H1 (cell line): ENCODE data around the gene SMCHD1. TPM values are rescaled to one million over a fixed set of nuclear protein-coding genes. Genes with fewer than 3 reads are reported as not detected.

Source experiments
- CTCF ChIA-PET: fragments of 300-600 bp; sonication (Branson Sonifier 250); formaldehyde crosslinking; loops from one replicate; lab custom pipeline; 2021; ENCODE audit not compliant: partially characterized antibody; lab: Charles Lee
- POLR2A ChIA-PET: fragments of 300-600 bp; sonication (Branson Sonifier 250); formaldehyde crosslinking; loops from one replicate; lab custom pipeline; 2021; ENCODE audit warnings: inconsistent platforms; ENCODE audit not compliant: partially characterized antibody; lab: Charles Lee
- DNase-seq, 2 experiments: peaks; one replicate each; pipeline versions ENCODE4 v3.0.0 to v3.0.0-alpha.2; 2010 to 2022; ENCODE audit warnings: low spot score in 2 of 2, low read depth in 1 of 2, mixed read lengths in 1 of 2
- FAIRE-seq: peaks from 2 replicates; lab custom pipeline; 2011; peaks lifted over from hg19 to GRCh38; lab: Jason Lieb, UNC
- H2AFZ ChIP-seq: 2 replicates; pipeline ENCODE4 v1.8.1; 2012; ENCODE audit warnings: low read length, inconsistent platforms
- H2AK5ac ChIP-seq: 2 replicates; pipeline ENCODE4 v1.6.1; 2013; ENCODE audit warnings: low read depth, low read length
- H2BK120ac ChIP-seq: replicated peaks from 2 replicates; pipeline ENCODE3; 2013; ENCODE audit warnings: low read depth, low read length, inconsistent platforms
- H2BK12ac ChIP-seq: 2 replicates; pipeline ENCODE4 v1.6.1; 2013; ENCODE audit warnings: low read depth, low read length
- H2BK15ac ChIP-seq: 2 replicates; pipeline ENCODE4 v1.6.1; 2013; ENCODE audit warnings: low read length
- H2BK20ac ChIP-seq: 2 replicates; pipeline ENCODE4 v1.6.1; 2013; ENCODE audit warnings: low read length
- H2BK5ac ChIP-seq: 2 replicates; pipeline ENCODE4 v1.6.1; 2013; ENCODE audit warnings: low read depth, low read length
- H3K14ac ChIP-seq: 2 replicates; pipeline ENCODE4 v1.6.1; 2013; ENCODE audit warnings: inconsistent platforms; ENCODE audit not compliant: insufficient read length
- H3K18ac ChIP-seq: 2 replicates; pipeline ENCODE4 v1.6.1; 2013; ENCODE audit warnings: low read length; ENCODE audit errors: extremely low read depth
- H3K23ac ChIP-seq: 2 replicates; pipeline ENCODE4 v1.6.1; 2013; ENCODE audit warnings: inconsistent platforms; ENCODE audit not compliant: insufficient read length
- H3K23me2 ChIP-seq: 2 replicates; pipeline ENCODE4 v1.6.1; 2013; ENCODE audit warnings: low read depth, low read length
- H3K27ac ChIP-seq: 2 replicates; pipeline ENCODE4 v1.6.1; 2011; ENCODE audit warnings: low read depth, low read length, inconsistent platforms
- H3K27me3 ChIP-seq, 4 experiments: replicated peaks in 1 of 4; 1 replicate in 1 of 4; 2 replicates in 3 of 4; pipeline versions ENCODE4 v1.6.1 to v1.8.1; 2011 to 2013; ENCODE audit warnings: low read length in 3 of 4, mild to moderate bottlenecking in 3 of 4, inconsistent platforms in 2 of 4, mixed read lengths in 2 of 4, moderate library complexity in 1 of 4; ENCODE audit not compliant: control insufficient read depth in 3 of 4, insufficient read depth in 3 of 4; ENCODE audit errors: extremely low read depth in 1 of 4
- H3K36me3 ChIP-seq, 4 experiments: 2 replicates each; pipeline versions ENCODE4 v1.6.1 to v1.8.1; 2011 to 2013; ENCODE audit warnings: mild to moderate bottlenecking in 4 of 4, low read length in 3 of 4, moderate library complexity in 2 of 4, control low read depth in 1 of 4, inconsistent platforms in 1 of 4; ENCODE audit not compliant: insufficient read depth in 4 of 4, control insufficient read depth in 2 of 4
- H3K4ac ChIP-seq: replicated peaks from 2 replicates; pipeline ENCODE3; 2013; ENCODE audit warnings: low read length, low read depth, mixed read lengths, inconsistent platforms; ENCODE audit not compliant: insufficient read length
- H3K4me1 ChIP-seq, 4 experiments: replicated peaks in 1 of 4; 1 replicate in 1 of 4; 2 replicates in 3 of 4; pipeline versions ENCODE4 v1.6.1 to v1.8.1; 2011 to 2013; ENCODE audit warnings: low read length in 3 of 4, inconsistent platforms in 2 of 4, mixed read lengths in 1 of 4; ENCODE audit not compliant: insufficient read depth in 4 of 4, control insufficient read depth in 3 of 4
- H3K4me2 ChIP-seq, 2 experiments: 2 replicates each; pipeline versions ENCODE4 v1.6.1 to v1.8.1; 2011 to 2013; ENCODE audit warnings: low read depth in 2 of 2, low read length in 2 of 2, control low read depth in 1 of 2, inconsistent platforms in 1 of 2, mild to moderate bottlenecking in 1 of 2; ENCODE audit not compliant: insufficient read depth in 1 of 2
- H3K4me3 ChIP-seq, 4 experiments: fragments of 200-600, 300-600 bp in 1 of 4; sonication (generic), shearing (Covaris generic), sonication (Bioruptor Twin) in 1 of 4; 2 replicates each; pipeline versions ENCODE4 v1.5.1 to v1.8.1; 2011 to 2016; ENCODE audit warnings: low read length in 4 of 4, low read depth in 3 of 4, control low read depth in 2 of 4, inconsistent platforms in 2 of 4, mild to moderate bottlenecking in 2 of 4, mixed read lengths in 1 of 4, moderate library complexity in 1 of 4; ENCODE audit not compliant: insufficient read depth in 2 of 4; ENCODE audit errors: extremely low read depth in 1 of 4
- H3K56ac ChIP-seq: replicated peaks from 2 replicates; pipeline ENCODE3; 2013; ENCODE audit warnings: low read depth, mild to moderate bottlenecking, mixed read lengths, low read length, inconsistent platforms; ENCODE audit not compliant: insufficient read length
- H3K79me1 ChIP-seq: 2 replicates; pipeline ENCODE4 v1.6.1; 2013; ENCODE audit warnings: low read depth, low read length, control low read depth
- H3K79me2 ChIP-seq, 2 experiments: 2 replicates each; pipeline versions ENCODE4 v1.6.1 to v1.8.1; 2012 to 2013; ENCODE audit warnings: low read length in 2 of 2, mild to moderate bottlenecking in 2 of 2, inconsistent platforms in 1 of 2; ENCODE audit not compliant: insufficient read depth in 2 of 2, control insufficient read depth in 1 of 2
- H3K9ac ChIP-seq, 4 experiments: replicated peaks in 1 of 4; 1 replicate in 1 of 4; 2 replicates in 3 of 4; pipeline versions ENCODE4 v1.6.1 to v1.8.1; 2011 to 2013; ENCODE audit warnings: low read depth in 3 of 4, low read length in 3 of 4, control low read depth in 2 of 4, mild to moderate bottlenecking in 2 of 4, moderate library complexity in 2 of 4, inconsistent platforms in 1 of 4; ENCODE audit errors: extremely low read depth in 1 of 4
- H3K9me3 ChIP-seq, 2 experiments: 2 replicates each; pipeline versions ENCODE4 v1.6.1 to v1.8.1; 2012 to 2013; ENCODE audit warnings: mild to moderate bottlenecking in 2 of 2, moderate library complexity in 2 of 2, control low read depth in 1 of 2, inconsistent platforms in 1 of 2, low read depth in 1 of 2, low read length in 1 of 2, mixed read lengths in 1 of 2; ENCODE audit not compliant: insufficient read depth in 2 of 2
- H4K20me1 ChIP-seq, 2 experiments: replicated peaks in 1 of 2; 2 replicates each; pipeline versions ENCODE3 to v1.8.1; 2011 to 2013; ENCODE audit warnings: inconsistent platforms in 2 of 2, low read length in 2 of 2, mild to moderate bottlenecking in 1 of 2; ENCODE audit not compliant: insufficient read depth in 2 of 2, control insufficient read depth in 1 of 2
- H4K5ac ChIP-seq: 2 replicates; pipeline ENCODE4 v1.6.1; 2013; ENCODE audit warnings: low read length, low read depth, mixed read lengths, inconsistent platforms; ENCODE audit not compliant: insufficient read length
- H4K8ac ChIP-seq: 2 replicates; pipeline ENCODE4 v1.8.0; 2013; ENCODE audit warnings: mild to moderate bottlenecking, moderate library complexity, low read length, inconsistent platforms; ENCODE audit not compliant: insufficient read depth; ENCODE audit errors: extremely low read depth
- H4K91ac ChIP-seq: replicated peaks from 2 replicates; pipeline ENCODE3; 2013; ENCODE audit warnings: low read length, mixed read lengths, inconsistent platforms; ENCODE audit not compliant: insufficient read length
- ATF3 ChIP-seq: IDR thresholded peaks from 2 replicates; pipeline ENCODE4 v1.6.1; 2011; ENCODE audit warnings: low read depth, mild to moderate bottlenecking, low read length; ENCODE audit not compliant: insufficient read depth
- CBX8 ChIP-seq: fragments of 300-800, 300-1000 bp; sonication (generic); IDR thresholded peaks from 2 replicates; pipeline ENCODE4 v1.7.1; 2016; ENCODE audit warnings: low read depth, low read length, borderline replicate concordance
- HDAC6 ChIP-seq: IDR thresholded peaks from one replicate; pipeline ENCODE4 v1.7.1; 2012; ENCODE audit warnings: low read depth, mild to moderate bottlenecking, inconsistent platforms, low read length, moderate library complexity
- POLR2AphosphoS5 ChIP-seq: IDR thresholded peaks from 2 replicates; pipeline ENCODE4 v1.6.1; 2011; ENCODE audit warnings: low read depth, low read length
- RXRA ChIP-seq: IDR thresholded peaks from 2 replicates; pipeline ENCODE4 v1.6.1; 2011; ENCODE audit warnings: low read depth, mild to moderate bottlenecking, low read length, moderate library complexity; ENCODE audit not compliant: insufficient read depth
- SAP30 ChIP-seq: fragments of 300-600 bp; sonication (generic); IDR thresholded peaks from 2 replicates; pipeline ENCODE4 v1.7.1; 2012; ENCODE audit warnings: low read length, moderate library complexity, mild to moderate bottlenecking, inconsistent platforms; ENCODE audit not compliant: insufficient read depth, insufficient replicate concordance
- SP1 ChIP-seq: IDR thresholded peaks from 2 replicates; pipeline ENCODE4 v1.6.1; 2011; ENCODE audit warnings: low read depth, low read length
- TEAD4 ChIP-seq: IDR thresholded peaks from 2 replicates; pipeline ENCODE4 v1.6.1; 2012; ENCODE audit warnings: low read depth, low read length, inconsistent platforms, mixed read lengths
- YY1 ChIP-seq: IDR thresholded peaks from 2 replicates; pipeline ENCODE4 v1.6.1; 2011; ENCODE audit warnings: low read depth, mild to moderate bottlenecking, low read length
- WGBS, 2 experiments: shearing (Covaris generic) in 1 of 2; methylation state at CpG; one replicate each; pipeline versions ENCODE4 v1.1.6 to v1.1.7; 2013 to 2015; ENCODE audit warnings: low lambda C conversion rate in 2 of 2, mixed read lengths in 2 of 2, inconsistent platforms in 1 of 2, low coverage in 1 of 2, missing lambda C conversion rate in 1 of 2; ENCODE audit not compliant: insufficient replicate concordance in 2 of 2, insufficient coverage in 1 of 2, insufficient read length in 1 of 2; ENCODE audit errors: extremely low coverage in 1 of 2, missing lambda C conversion rate in 1 of 2; 5-methylcytosine and 5-hydroxymethylcytosine counted together
- polyA plus RNA-seq, 7 experiments: library from polyadenylated mRNA; depleted of rRNA in 3 of 7; stranded (reverse) in 5 of 7; unstranded in 2 of 7; fragments of >200 nt in 5 of 7; fragments of 200-250 nt in 2 of 7; gene quantifications; 1 replicate in 5 of 7; 2 replicates in 1 of 7; 4 replicates in 1 of 7; pipeline versions ENCODE4 v1.2.1 to v1.2.3, GENCODE V29; 2011 to 2013; ENCODE audit warnings: missing spikeins in 2 of 7, mixed read lengths in 2 of 7
- total RNA-seq: library from RNA; stranded (reverse); fragmentation: NEBNext Ultra II Directional; extraction: Animal tissue kit (Norgen Biotek cat#: 25700); gene quantifications from 2 replicates; pipeline ENCODE4 v1.2.1, GENCODE V29; 2021
- TF ChIP-seq, protein P1 (sequence below): IDR thresholded peaks from 2 replicates; pipeline ENCODE4 v1.6.1; 2012; ENCODE audit warnings: inconsistent platforms

The SMCHD1 gene
- total and polyA plus RNA-seq, 2 of the 8 experiments (the other 6 are each of a cell fraction or from before 2014, with no cell fraction given): 9.3 to 32.0 TPM

- POLR2A ChIA-PET: no interaction called here
- H2BK20ac ChIP-seq: no peak overlapping the region
- H3K27ac ChIP-seq: no peak overlapping the region
- no peaks in the 10 kb centered on the region for H3K79me1 ChIP-seq
- no peak overlapping the region for H2AFZ ChIP-seq
- no peak overlapping the region for H2BK15ac ChIP-seq
- FAIRE-seq (no peak), DNase-seq (no peak)
- H3K18ac ChIP-seq: no peak overlapping the region
- peaks cover 4 to 70% (median 32%) of the 10 kb centered on the region in 4 experiments; a peak in 7 of 8 replicates for H3K36me3 ChIP-seq
- no peaks in the 10 kb centered on the region for H3K9me3 ChIP-seq
- no peak overlapping the region for H2AK5ac ChIP-seq
- no peaks in the 10 kb centered on the region for H3K4me1 ChIP-seq
- CTCF ChIA-PET: no interaction called here
- no peak overlapping the region for H4K5ac ChIP-seq
- H2BK12ac ChIP-seq: no peak overlapping the region
- H2BK120ac ChIP-seq: no peak overlapping the region
- peaks cover 0 to 1% of the 10 kb centered on the region in 2 experiments for H4K20me1 ChIP-seq
- H4K91ac ChIP-seq: no peak overlapping the region
- no peak overlapping the region for H4K8ac ChIP-seq
- 93% methylated on average over 1 of the region's 1 CpG; no CpG with 5 or more reads in 1 of the 2 experiments for WGBS, 2 experiments
- no peaks in the 10 kb centered on the region for H3K79me2 ChIP-seq
- H3K56ac ChIP-seq: no peak overlapping the region
- H3K23ac ChIP-seq: no peak overlapping the region
- H3K4me3 ChIP-seq: no peak overlapping the region
- H3K4ac ChIP-seq: no peak overlapping the region
- H3K27me3 ChIP-seq: no peaks in the 10 kb centered on the region
- no peak overlapping the region for H3K14ac ChIP-seq
- no peak for TF ChIP-seq SAP30
- no peak for TF ChIP-seq YY1
- TF ChIP-seq, protein P1, sequence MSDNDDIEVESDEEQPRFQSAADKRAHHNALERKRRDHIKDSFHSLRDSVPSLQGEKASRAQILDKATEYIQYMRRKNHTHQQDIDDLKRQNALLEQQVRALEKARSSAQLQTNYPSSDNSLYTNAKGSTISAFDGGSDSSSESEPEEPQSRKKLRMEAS: no peak
- TF ChIP-seq SP1: no peak
- TF ChIP-seq TEAD4: no peak
- no peak for TF ChIP-seq HDAC6
- TF ChIP-seq CBX8: no peak
- TF ChIP-seq ATF3: no peak
- no peak for TF ChIP-seq RXRA
- TF ChIP-seq POLR2AphosphoS5: no peak
- no peak overlapping the region for H3K4me2 ChIP-seq
- H2BK5ac ChIP-seq: no peak overlapping the region
- no peaks in the 10 kb centered on the region for H3K23me2 ChIP-seq
- no peak overlapping the region for H3K9ac ChIP-seq
Measured at GRCh38 chr18:2612996-2613395, 42.5 kb upstream of the SMCHD1 start.
